ENCODE results near the gene PPA1.
A peak's percentile ranks its signal among the peaks of the same experiment; 100 is the strongest.
"Not testable (repeated sequence)": the region's sequence is repeated elsewhere in the genome, so short reads cannot be mapped to it uniquely, and the experiment has no call there.

The PPA1 gene

GRCh38 chr10:70233109-70233938 is at the start of gene PPA1:
TSS of gene PPA1 (minus strand) at chr10:70233429. CDS start at chr10:70233327, 102 bp downstream.
- DNase-seq = peak; percentile 96 to 98

GRCh38 chr10:70281609-70282008 is 48.4 kb upstream of the PPA1 start:
- DNase-seq = no peak

- DNase-seq = no peak
Observed at GRCh38 chr10:70280099-70280498, 46.9 kb upstream of the PPA1 start.

- DNase-seq = no peak
Observed at GRCh38 chr10:70277396-70278030, 44.3 kb upstream of the PPA1 start.

- DNase-seq = no peak
Observed at GRCh38 chr10:70274643-70275042, 41.4 kb upstream of the PPA1 start.

GRCh38 chr10:70272925-70273316 is 39.7 kb upstream of the PPA1 start:
- peak; percentile 27 to 61 for DNase-seq

- no peak for DNase-seq
Observed at GRCh38 chr10:70271996-70272924, 39.0 kb upstream of the PPA1 start.

- no peak for DNase-seq
Observed at GRCh38 chr10:70270952-70271351, 37.7 kb upstream of the PPA1 start.

- no peak for DNase-seq
Observed at GRCh38 chr10:70269741-70270140, 36.5 kb upstream of the PPA1 start.

- no peak for DNase-seq
Observed at GRCh38 chr10:70268376-70268775, 35.1 kb upstream of the PPA1 start.

GRCh38 chr10:70267161-70267933 is 34.1 kb upstream of the PPA1 start:
- DNase-seq = no peak

- DNase-seq = no peak
Observed at GRCh38 chr10:70266701-70267100, 33.5 kb upstream of the PPA1 start.

- no peak for DNase-seq
Observed at GRCh38 chr10:70266056-70266455, 32.8 kb upstream of the PPA1 start.

- DNase-seq = peak in 1 of 2 experiments; percentile 29
Observed at GRCh38 chr10:70265032-70265689, 31.9 kb upstream of the PPA1 start.

GRCh38 chr10:70260734-70261133 is 27.5 kb upstream of the PPA1 start:
- DNase-seq = no peak

GRCh38 chr10:70260259-70260658 is 27.0 kb upstream of the PPA1 start:
- DNase-seq = no peak

- no peak for DNase-seq
Observed at GRCh38 chr10:70258216-70258615, 25.0 kb upstream of the PPA1 start.

GRCh38 chr10:70257816-70258215 is 24.6 kb upstream of the PPA1 start:
- not testable (repeated sequence) for DNase-seq

GRCh38 chr10:70256463-70256862 is 23.2 kb upstream of the PPA1 start:
- no peak for DNase-seq

GRCh38 chr10:70255329-70256299 is 22.4 kb upstream of the PPA1 start:
- DNase-seq = no peak
